Stimulated activated memory B cell treated with anti-CD40 and anti-IgM and Interleukin-4, amounts not matched to agents 10 μg/mL and 1 μg/mL and 100 μg/mL, for 72 hours (primary cell): Measurements from ENCODE around the gene SLCO2A1.

Experiments used
- ATAC-seq: fragments of 150-1000 bp; cut with Tn5 transposase; 2 replicates; pipeline ENCODE4 v1.10.0; 2021
- H3K27ac Mint-ChIP-seq: one replicate; pipeline ENCODE4 v1.8.0; 2022; ENCODE audit warnings: mild to moderate bottlenecking, mixed read lengths
- H3K27me3 Mint-ChIP-seq: one replicate; pipeline ENCODE4 v1.8.0; 2022; ENCODE audit warnings: mixed read lengths
- H3K36me3 Mint-ChIP-seq: one replicate; pipeline ENCODE4 v1.8.0; 2022; ENCODE audit warnings: mixed read lengths
- H3K4me1 Mint-ChIP-seq: one replicate; pipeline ENCODE4 v1.8.0; 2022; ENCODE audit warnings: mixed read lengths
- H3K4me3 Mint-ChIP-seq: one replicate; pipeline ENCODE4 v1.8.0; 2022; ENCODE audit warnings: mild to moderate bottlenecking, moderate library complexity, mixed read lengths
- H3K9me3 Mint-ChIP-seq: one replicate; pipeline ENCODE4 v1.8.0; 2022; ENCODE audit warnings: mixed read lengths

The SLCO2A1 gene

DNA sequence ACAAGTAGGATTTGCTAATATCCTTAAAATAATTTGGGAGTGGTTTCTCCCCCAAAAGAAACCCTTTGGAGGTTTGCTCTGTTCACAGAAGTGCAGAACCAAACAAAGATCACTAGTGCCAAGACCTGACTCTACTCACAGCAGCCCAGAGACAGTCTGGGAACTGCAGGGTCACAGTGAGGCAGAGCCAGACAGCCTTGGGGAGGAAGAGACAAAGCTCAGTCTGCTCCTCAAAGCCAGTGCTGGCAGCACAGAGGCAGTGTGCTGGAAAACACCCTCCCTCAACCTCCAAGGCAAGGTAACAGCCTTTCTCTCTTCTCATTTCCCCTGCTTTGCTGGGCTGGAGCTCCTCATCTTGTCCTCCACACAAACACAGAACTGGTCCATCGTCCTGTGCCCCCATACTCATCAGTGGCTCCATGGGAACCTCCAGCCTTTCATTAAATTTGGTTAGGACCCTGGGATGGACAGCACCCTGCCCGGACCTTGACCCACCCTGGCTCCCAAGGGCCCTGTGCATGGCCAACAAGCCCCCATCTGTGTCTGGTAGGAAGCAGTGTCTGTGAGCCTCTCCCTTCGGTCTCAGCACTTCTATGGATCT is 146.6 kb downstream of the SLCO2A1 start:
- H3K27ac Mint-ChIP-seq: no peak overlapping the region
- H3K4me3 Mint-ChIP-seq: no peak overlapping the region
- no peaks in the 10 kb centered on the region for H3K36me3 Mint-ChIP-seq
- peaks cover 3% of the 10 kb centered on the region for H3K9me3 Mint-ChIP-seq
- no peaks in the 10 kb centered on the region for H3K4me1 Mint-ChIP-seq
- peaks cover 32% of the 10 kb centered on the region for H3K27me3 Mint-ChIP-seq
- ATAC-seq: no peak

DNA sequence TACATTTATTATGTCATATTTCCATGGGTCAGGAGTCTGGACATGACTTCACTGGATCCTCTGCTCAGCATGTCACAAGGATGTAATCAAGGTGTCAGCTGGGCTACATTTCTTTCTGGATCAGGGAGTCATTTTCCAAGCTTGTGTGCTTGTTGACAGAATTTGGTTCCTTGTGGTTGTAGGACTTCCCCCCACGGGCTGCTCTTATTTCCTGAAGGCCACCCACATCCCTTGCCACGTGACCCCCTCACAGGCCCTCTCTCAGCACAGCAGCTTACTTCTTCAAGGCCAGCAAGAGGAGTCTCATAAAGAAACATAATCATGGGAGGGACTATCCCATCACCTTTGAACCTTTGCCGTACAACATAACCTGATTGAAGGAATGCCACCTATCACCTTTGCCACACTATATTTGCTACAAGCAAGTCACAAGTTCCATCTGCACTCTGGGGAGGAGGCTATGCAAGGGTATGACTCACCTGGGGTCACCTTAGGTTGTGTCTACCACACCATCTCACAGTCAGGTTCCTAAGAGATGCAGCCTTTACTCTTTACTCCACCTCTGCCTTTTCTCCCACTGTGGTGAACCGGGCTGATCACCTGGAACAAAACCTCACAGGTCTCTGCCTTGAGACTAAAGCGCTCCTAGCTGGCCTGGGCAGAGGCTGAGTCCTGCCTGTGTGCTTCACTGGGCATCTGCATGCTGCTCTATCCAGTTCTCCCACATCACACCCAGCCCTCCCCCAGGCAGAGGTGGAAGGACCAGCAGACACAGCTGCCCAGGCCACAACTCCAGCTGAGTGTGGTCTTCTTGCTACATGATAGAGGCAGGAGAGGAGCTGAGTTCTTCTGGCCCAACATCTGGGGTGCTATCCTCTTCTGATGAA is 147.5 kb downstream of the SLCO2A1 start:
- Mint-ChIP-seq H3K9me3 (peaks cover 11% of the 10 kb centered on the region), H3K27me3 (peaks cover 32% of the 10 kb centered on the region), H3K4me3 (no peak overlapping the region), H3K4me1 (no peaks in the 10 kb centered on the region), H3K36me3 (no peaks in the 10 kb centered on the region), H3K27ac (no peak overlapping the region)
- no peak for ATAC-seq

DNA sequence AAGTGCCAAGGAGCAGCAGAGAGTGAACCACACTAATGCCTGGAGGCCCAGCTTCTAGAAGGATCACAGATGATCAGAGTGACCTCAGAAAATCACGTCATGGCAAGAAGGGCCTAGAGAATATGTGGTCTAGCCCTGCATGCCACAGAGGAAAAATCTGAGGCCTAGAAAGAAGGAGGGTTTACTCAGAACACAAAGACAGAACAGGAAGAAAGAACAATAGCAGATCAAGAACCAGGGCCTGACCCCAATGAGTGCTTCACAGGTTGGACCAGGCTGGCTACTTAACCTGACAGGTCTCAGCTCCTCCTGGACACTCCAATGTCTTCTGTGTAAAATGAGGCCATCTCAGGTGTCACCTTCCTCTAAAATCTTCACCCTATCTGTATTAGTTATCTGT is 148.2 kb downstream of the SLCO2A1 start:
- H3K27ac Mint-ChIP-seq: no peak overlapping the region
- H3K36me3 Mint-ChIP-seq: no peaks in the 10 kb centered on the region
- no peak for ATAC-seq
- H3K9me3 Mint-ChIP-seq: peaks cover 14% of the 10 kb centered on the region
- peaks cover 31% of the 10 kb centered on the region for H3K27me3 Mint-ChIP-seq
- no peak overlapping the region for H3K4me3 Mint-ChIP-seq
- no peaks in the 10 kb centered on the region for H3K4me1 Mint-ChIP-seq

DNA sequence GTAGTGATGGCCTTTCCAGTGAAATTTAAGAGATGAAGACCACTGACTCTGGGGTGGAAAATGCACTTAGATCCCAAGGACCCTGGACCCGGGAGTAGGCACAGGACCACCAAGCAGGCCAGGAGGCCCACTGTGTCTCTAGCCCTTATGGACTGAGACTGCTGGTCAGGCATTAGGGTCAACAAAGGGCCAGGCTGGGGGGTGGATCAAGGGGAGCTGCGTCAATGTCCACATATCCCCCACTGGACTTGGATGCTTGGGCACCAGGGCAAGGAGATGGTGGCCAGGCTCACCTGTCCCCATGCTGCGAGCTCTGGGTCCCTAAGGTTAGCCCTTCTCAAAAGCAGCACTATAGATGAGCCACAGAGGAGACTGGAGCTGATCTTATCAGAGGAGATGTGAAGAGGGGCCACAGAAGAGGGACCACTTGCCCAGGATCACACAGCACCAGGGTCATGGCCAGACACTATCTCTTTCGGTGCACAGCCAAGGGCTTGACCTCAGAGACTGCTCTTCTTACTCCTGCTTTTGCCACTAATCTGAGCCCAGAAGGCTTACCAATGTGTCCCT is 148.8 kb downstream of the SLCO2A1 start:
- no peak overlapping the region for H3K4me3 Mint-ChIP-seq
- H3K36me3 Mint-ChIP-seq: no peaks in the 10 kb centered on the region
- no peaks in the 10 kb centered on the region for H3K4me1 Mint-ChIP-seq
- ATAC-seq: no peak
- no peak overlapping the region for H3K27ac Mint-ChIP-seq
- peaks cover 14% of the 10 kb centered on the region for H3K9me3 Mint-ChIP-seq
- peaks cover 26% of the 10 kb centered on the region for H3K27me3 Mint-ChIP-seq

DNA sequence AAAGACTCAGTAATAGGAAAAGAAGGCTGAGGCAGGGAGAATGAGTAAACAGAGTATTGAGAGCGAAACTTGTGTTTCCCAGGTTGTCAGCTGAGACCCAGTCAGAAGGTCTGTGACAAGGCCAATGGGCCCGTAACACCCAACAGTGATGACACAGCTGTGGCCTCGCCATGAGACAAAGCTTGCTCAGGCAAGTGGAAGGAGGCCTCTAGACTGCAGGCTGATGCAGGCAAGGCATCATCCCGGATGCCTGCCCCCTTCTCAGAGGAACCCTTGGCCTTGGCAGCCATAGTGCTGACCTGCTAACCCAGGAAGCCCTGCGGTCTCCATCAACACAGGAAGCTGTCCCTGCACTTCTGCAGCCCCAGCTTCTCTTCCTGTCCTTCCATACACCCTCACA is 149.4 kb downstream of the SLCO2A1 start:
- no peaks in the 10 kb centered on the region for H3K4me1 Mint-ChIP-seq
- no peak overlapping the region for H3K27ac Mint-ChIP-seq
- peaks cover 19% of the 10 kb centered on the region for H3K27me3 Mint-ChIP-seq
- H3K9me3 Mint-ChIP-seq: peaks cover 14% of the 10 kb centered on the region
- ATAC-seq: no peak
- no peaks in the 10 kb centered on the region for H3K36me3 Mint-ChIP-seq
- no peak overlapping the region for H3K4me3 Mint-ChIP-seq

DNA sequence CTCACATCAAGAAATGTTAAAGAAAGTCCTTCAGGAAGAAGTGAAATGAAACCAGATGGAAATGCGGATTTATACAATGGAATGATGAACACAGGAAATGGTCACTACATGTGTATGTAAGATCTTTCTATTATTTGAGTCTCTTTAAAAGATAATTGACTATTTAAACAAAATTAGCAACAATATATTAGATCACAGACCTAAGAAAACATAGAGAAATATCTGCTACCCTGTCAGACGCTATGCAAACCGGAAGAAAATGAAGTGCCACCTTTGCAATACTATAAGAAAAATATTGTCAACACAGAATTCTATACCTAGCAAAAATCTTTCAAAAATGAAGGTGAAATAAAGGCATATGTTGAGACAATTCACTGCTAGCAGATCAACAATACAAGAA is 151.2 kb downstream of the SLCO2A1 start:
- no peak overlapping the region for H3K27ac Mint-ChIP-seq
- H3K27me3 Mint-ChIP-seq: peaks cover 2% of the 10 kb centered on the region
- H3K9me3 Mint-ChIP-seq: peaks cover 14% of the 10 kb centered on the region
- H3K4me3 Mint-ChIP-seq: no peak overlapping the region
- H3K4me1 Mint-ChIP-seq: no peaks in the 10 kb centered on the region
- ATAC-seq: no peak
- no peaks in the 10 kb centered on the region for H3K36me3 Mint-ChIP-seq
